D721Med (cell line): Measurements from ENCODE around the gene CARD19.
"Not testable (repeated sequence)": the region's sequence is repeated elsewhere in the genome, so short reads cannot be mapped to it uniquely, and the experiment has no call there.

Experiments
- DNase-seq: peaks from one replicate; pipeline ENCODE4 v3.0.0; 2011; ENCODE audit warnings: low spot score; ENCODE audit not compliant: insufficient read length
- FAIRE-seq: peaks from 2 replicates; lab custom pipeline; 2011; peaks lifted over from hg19 to GRCh38; lab: Jason Lieb, UNC
- CTCF ChIP-seq: IDR thresholded peaks from 2 replicates; pipeline ENCODE4 v1.5.1; 2012; ENCODE audit warnings: mild to moderate bottlenecking, control low read depth; ENCODE audit not compliant: insufficient read depth; ENCODE audit errors: missing control alignments

CARD19 gene

GRCh38 chr9:93139365-93140182 lies 43.6 kb downstream of the CARD19 start:
- TF ChIP-seq CTCF, result no peak
- DNase-seq (no peak), FAIRE-seq (no peak)

- DNase-seq (no peak), FAIRE-seq (no peak)
- TF ChIP-seq CTCF, result no peak
Measured at GRCh38 chr9:93141771-93142483, 45.9 kb downstream of the CARD19 start.

- FAIRE-seq (no peak), DNase-seq (no peak)
- TF ChIP-seq CTCF, result no peak
Measured at GRCh38 chr9:93143830-93144530, 48.0 kb downstream of the CARD19 start.

- DNase-seq, FAIRE-seq: not testable (repeated sequence)
Measured at GRCh38 chr9:93146696-93147095, 50.7 kb downstream of the CARD19 start.

- no peak for DNase-seq
- no peak for FAIRE-seq
- no peak for TF ChIP-seq CTCF
Measured at GRCh38 chr9:93147632-93148031, 51.6 kb downstream of the CARD19 start.

- no peak for TF ChIP-seq CTCF
- no peak for FAIRE-seq
- DNase-seq, result no peak
Measured at GRCh38 chr9:93148721-93149120, 52.7 kb downstream of the CARD19 start.

GRCh38 chr9:93149361-93149760 lies 53.3 kb downstream of the CARD19 start:
- FAIRE-seq (no peak), DNase-seq (no peak)
- TF ChIP-seq CTCF, result no peak
